HG03060 (cell line): ENCODE data around the gene ILF2.
"Not testable (repeated sequence)": the region's sequence is repeated elsewhere in the genome, so short reads cannot be mapped to it uniquely, and the experiment has no call there.

Source experiments
- ATAC-seq: cut with Tn5 transposase; IDR thresholded peaks from one replicate; pipeline ENCODE4 v1.9.1; 2021; ENCODE audit warnings: low read depth, moderate number of reproducible peaks; ENCODE audit not compliant: unreplicated experiment

ILF2 gene

GRCh38 chr1:153679337-153680119, 8.7 kb upstream of the ILF2 start:
- ATAC-seq: no peak

- ATAC-seq: no peak
These were observed 7.9 kb upstream of the ILF2 start, which contains the start of gene NPR1 for GRCh38 chr1:153678519-153679336. NPR1 (plus strand) TSS chr1:153678688; CDS start chr1:153679109, 421 bp downstream.

- ATAC-seq: no peak
These were observed 7.1 kb upstream of the ILF2 start for GRCh38 chr1:153677718-153678518.

GRCh38 chr1:153673511-153673910, 2.7 kb upstream of the ILF2 start:
- no peak for ATAC-seq

GRCh38 chr1:153671628-153672353, 998 bp upstream of the ILF2 start:
- not testable (repeated sequence) for ATAC-seq

- no peak for ATAC-seq
These were observed 435 bp downstream of the ILF2 start for GRCh38 chr1:153670257-153670858.

- no peak for ATAC-seq
These were observed 1.2 kb downstream of the ILF2 start for GRCh38 chr1:153669606-153670005.

GRCh38 chr1:153668672-153669071, 2.1 kb downstream of the ILF2 start:
- ATAC-seq: not testable (repeated sequence)

- ATAC-seq: no peak
These were observed 3.4 kb downstream of the ILF2 start for GRCh38 chr1:153667439-153667838.

- ATAC-seq: no peak
These were observed 7.6 kb downstream of the ILF2 start for GRCh38 chr1:153663211-153663610.

GRCh38 chr1:153662269-153662668, 8.5 kb downstream of the ILF2 start:
- no peak for ATAC-seq

- ATAC-seq: no peak
These were observed 9.6 kb downstream of the ILF2 start for GRCh38 chr1:153661111-153661708.

GRCh38 chr1:153659656-153660055, 11.1 kb downstream of the ILF2 start:
- ATAC-seq: no peak

- no peak for ATAC-seq
These were observed 11.6 kb downstream of the ILF2 start for GRCh38 chr1:153659175-153659534.

- peak; percentile 51 for ATAC-seq
These were observed 12.2 kb downstream of the ILF2 start, which contains the start of gene SNAPIN for GRCh38 chr1:153658400-153659174. SNAPIN (plus strand) TSS chr1:153658703; CDS start chr1:153658744, 41 bp downstream.

- no peak for ATAC-seq
These were observed 15.5 kb downstream of the ILF2 start for GRCh38 chr1:153655333-153655732.

- ATAC-seq: no peak
These were observed 17.8 kb downstream of the ILF2 start for GRCh38 chr1:153652805-153653500.

- no peak for ATAC-seq
These were observed 19.0 kb downstream of the ILF2 start for GRCh38 chr1:153651771-153652170.
